Cortex of kidney (tissue), 1 donor: ENCODE measurements around the gene OMA1.
"Not testable (repeated sequence)": the region's sequence is repeated elsewhere in the genome, so short reads cannot be mapped to it uniquely, and the experiment has no call there.

Experiments
- DNase-seq: peaks from one replicate; lab custom pipeline; 2025; lab: John Stamatoyannopoulos, UW

The OMA1 gene

GRCh38 chr1:58524353-58524945 is 22.1 kb downstream of the OMA1 start:
- DNase-seq: no peak

DNA sequence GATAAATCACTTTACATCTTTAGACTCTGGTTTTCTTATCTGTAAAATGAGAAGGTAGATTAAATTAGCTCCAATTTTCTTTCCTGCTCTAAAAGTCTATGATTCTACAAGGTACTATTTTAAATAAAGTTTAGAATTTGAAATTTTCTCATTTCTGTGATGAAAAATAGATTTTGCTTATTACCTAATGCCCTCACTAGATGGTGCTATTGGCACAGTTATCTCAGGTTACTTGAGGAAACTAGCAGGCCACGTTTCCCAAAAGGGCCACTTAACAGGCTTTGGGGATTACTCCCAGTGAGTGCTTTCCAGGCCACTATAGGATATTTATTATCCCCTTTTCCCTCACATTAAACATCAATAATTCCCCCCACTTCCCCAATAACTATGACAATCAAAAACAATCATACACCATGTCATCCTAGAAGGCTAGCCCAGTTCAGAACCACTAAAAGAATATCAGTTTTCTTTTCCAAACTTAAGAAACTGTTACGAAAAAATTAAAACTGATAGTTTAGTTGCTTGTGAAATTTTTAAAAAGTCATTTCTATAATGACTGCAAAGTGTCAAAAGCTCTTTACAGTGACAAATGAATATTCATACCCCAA is 30.6 kb downstream of the OMA1 start:
- no peak for DNase-seq

GRCh38 chr1:58513956-58514355 is 32.6 kb downstream of the OMA1 start:
- DNase-seq: no peak

DNA sequence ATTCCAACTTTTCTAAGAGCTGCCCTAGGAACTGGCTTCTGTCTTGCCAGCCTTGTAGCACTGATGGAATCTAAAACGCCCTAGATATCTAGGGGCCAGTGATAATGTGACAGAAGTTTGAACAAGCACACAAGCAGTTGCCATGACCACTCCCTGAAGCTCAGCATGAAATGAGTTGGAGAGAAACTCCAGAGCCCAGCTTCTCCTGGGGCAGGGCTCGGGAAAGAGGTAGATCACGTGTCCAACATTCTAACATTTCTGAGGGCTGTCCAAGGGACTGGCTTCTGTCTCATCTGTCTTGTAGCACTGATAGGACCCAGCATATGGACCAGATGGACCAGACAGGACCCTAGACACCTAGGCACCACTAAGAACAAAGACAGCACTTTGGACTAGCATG is 37.9 kb downstream of the OMA1 start:
- no peak for DNase-seq

GRCh38 chr1:58505286-58505685 is 41.2 kb downstream of the OMA1 start:
- no peak for DNase-seq

- no peak for DNase-seq
Measured at GRCh38 chr1:58502519-58502918, 44.0 kb downstream of the OMA1 start.

DNA sequence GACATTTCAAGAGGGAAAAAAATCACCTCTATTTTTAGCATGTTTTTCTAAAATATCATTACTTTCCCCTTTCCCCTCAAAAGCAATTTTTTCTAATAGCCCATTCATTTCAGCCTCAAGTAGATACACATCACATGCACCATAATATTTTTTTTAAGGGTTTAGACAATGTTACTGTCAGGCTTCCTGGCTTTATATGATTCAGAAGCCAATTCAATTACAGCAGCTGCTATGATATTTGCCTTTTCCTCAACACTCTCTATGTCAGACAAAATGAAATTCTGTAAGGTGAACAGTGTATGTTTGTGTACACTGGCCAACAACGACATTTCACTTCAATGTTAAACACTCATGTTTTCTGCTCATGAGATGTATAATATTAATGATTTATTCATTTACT is 46.5 kb downstream of the OMA1 start:
- DNase-seq: no peak

DNA sequence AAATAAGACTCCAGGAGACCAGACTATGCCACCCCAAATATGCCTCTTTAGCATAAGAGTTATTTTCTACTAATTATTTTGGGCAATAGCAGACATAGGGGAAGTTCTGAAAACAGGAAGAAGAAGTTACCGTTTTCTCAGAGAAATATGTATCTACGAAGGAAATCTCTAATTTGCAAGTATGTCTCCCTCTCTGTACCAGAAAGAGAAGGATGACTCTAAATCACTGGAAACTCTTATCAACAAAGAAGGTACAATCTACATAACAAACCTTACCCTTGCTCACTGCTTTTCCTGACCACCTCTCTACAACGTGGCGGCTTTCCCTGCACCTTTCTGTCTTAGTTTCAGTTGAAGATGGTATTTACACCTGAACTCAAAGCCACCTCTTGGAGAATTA is 49.0 kb downstream of the OMA1 start:
- no peak for DNase-seq

GRCh38 chr1:58496042-58496441 is 50.5 kb downstream of the OMA1 start:
- DNase-seq: no peak

DNA sequence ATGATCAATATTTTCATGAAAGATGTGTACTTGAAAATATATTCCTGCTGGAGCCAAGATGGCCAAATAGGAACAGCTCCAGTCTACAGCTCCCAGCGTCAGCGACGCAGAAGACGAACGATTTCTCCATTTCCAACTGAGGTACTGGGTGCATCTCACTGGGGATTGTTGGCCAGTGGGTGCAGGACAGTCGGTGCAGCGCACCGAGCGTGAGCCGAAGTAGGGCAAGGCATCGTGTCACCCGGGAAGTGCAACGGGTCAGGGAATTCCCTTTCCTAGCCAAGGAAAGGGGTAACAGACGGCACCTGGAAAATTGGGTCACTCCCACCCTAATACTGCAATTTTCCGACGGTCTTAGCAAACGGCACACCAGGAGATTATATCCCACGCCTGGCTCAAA is 57.6 kb downstream of the OMA1 start:
- DNase-seq: not testable (repeated sequence)

GRCh38 chr1:58487002-58487401 is 59.5 kb downstream of the OMA1 start:
- no peak for DNase-seq

- DNase-seq: no peak
Measured at GRCh38 chr1:58481962-58482361, 64.6 kb downstream of the OMA1 start.

DNA sequence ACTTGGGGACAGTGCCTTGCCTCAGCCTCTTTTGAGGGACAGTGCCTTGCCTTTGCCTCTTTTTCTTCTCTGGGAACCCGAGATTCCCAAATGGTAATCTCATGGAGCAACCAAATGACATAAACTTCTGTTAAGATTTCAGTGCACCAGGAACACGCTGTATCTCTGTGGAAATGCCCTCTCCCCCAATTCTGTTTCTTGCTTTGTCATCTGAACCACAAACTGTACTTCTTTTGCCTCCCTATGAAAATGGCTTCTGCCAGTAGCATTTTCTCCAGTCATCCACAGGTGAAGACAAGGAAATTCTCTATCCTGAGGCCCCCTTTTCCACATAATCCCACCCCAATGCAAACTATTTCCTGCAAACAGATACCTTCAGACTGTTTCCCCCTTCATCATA is 66.3 kb downstream of the OMA1 start:
- no peak for DNase-seq

GRCh38 chr1:58477390-58477789 is 69.1 kb downstream of the OMA1 start:
- DNase-seq: no peak

DNA sequence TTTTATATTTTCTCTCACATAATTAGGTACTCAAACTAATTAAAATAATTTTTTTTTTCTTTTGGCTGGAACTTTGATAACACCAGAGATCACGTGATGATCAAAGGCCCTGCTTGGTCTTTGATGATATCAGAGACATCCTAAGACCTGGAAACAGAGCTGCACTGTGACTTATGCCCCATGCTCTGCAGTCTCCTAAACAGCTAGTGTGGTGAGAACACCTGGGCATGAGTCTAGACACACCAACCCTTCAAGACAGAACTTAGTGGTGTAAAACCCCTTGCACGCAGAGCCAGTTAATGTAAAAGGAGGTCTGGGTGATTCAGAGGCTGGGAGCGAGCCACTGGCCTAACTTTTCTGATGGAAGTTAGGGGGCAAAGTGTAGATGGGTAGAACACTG is 70.3 kb downstream of the OMA1 start:
- no peak for DNase-seq

DNA sequence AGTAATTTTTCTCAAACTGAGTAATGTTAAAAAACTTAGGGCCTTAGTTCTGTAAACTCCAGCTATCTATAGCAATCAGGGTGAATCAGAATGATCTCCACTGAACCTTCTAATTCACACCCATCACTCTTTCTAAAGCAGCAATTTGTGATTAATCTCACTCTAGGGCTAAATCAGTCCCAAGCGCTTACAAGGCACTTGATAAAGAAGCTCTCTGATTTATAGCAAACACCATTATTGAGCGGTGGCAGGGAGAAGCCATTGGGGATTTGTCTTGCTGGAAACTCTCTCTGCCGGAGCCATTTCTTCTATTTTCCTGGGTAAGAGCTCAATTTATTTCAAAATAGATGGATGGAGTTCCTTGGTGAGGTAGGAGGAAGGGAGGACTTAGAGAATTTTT is 77.0 kb downstream of the OMA1 start:
- DNase-seq: no peak

DNA sequence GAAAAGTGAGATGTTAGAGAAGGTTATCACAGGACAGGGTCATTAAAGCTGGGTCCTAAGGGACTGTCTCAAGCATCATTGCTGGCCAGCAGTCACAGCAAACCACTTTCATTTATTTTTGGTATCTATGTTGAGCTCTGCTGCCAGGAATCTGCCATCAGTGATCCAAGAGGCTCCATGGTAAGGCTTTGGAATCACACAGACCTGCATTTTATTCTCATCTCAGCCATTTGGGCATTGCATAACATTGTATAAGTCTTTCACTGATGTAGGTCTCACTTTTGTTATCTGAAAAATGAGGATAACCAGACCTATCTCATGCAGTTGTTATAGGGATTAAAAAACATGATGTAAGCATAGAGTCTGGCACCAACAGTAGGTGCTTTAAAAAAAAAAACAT is 77.5 kb downstream of the OMA1 start:
- no peak for DNase-seq

DNA sequence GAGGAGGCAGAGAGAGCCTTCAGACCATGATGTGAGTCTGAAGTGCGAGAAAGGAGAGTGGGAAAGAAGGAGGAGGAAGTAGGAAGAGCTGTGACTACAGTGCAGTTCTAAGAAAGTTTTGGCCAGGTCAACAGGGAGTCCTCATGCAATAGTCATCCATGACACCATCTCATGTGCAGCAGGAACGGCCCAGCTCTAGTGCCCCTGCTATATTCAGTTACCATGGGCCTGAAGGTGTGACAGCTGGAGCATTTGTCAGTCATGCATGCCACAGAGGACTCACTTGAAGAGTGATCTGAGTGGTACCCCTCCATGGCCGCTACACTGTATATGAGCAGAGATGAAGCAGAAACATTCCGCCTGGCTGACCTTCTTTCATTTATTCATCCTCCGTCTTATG is 77.9 kb downstream of the OMA1 start:
- DNase-seq: no peak

DNA sequence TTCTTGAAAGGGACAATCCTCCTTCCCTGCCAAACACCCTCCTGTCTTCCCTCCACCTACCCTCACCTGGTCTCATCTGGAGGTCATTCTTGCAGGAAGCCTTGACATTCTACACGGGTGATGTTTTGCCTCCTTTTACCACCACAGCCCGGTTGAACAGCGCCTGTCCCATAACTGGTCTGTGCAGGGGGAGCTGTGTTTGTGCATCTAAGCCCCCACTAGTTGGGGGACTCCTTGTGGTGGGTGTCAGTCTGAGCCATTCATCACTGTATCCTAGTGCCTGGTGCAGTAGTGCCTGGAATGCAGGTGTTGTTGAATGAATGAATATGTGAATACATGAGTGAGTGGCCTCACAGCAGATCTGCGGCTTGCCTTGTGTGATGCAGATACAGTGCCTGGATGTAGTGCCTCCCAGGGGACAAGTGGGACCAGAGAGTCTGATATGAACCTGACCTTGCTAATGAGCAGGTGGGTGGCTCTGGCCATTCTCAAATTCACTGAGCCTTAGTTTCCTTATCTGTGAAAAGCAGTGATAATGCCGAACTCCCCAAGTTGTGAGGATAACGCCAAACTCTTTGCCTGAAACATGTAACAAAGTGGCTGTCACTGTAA is 79.8 kb downstream of the OMA1 start:
- no peak for DNase-seq

DNA sequence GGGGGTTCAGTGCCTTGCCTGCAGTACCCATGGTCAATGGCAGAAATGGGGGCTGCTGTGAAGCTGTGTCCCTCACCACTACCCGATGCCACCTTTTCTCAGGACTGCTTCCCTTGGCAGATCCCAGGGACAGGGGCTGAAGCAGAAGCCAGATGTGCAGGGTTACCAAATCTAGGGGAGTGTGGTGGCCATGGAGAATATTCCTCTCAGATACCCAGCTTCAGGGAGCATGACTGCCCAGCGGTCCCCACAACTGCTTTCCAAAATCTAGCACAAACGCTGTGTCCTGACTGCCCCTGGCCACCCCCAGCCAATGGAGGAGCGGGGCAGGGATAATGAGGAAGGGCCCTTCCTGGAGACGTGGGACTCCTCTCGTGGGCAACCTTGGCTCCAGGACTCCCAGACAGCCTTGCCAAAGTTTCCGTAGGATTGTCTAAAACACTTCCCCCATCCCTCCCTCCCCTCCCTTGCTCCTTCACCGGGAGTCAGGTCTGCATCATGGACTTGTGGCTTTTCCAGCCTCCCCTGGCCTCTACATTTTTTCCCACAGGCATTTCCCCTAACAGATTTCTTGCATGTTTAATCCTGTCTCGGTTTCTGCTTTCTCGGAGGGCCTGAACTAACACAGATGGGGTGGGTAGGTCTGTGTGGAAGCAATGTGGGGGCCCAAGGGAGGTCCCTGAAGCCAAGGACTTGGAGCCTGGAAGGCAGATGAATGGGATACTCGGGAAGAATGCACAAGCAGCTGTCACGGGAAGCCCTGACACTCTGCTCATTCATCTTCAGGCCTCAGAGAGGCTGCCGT is 80.5 kb downstream of the OMA1 start:
- DNase-seq: no peak

DNA sequence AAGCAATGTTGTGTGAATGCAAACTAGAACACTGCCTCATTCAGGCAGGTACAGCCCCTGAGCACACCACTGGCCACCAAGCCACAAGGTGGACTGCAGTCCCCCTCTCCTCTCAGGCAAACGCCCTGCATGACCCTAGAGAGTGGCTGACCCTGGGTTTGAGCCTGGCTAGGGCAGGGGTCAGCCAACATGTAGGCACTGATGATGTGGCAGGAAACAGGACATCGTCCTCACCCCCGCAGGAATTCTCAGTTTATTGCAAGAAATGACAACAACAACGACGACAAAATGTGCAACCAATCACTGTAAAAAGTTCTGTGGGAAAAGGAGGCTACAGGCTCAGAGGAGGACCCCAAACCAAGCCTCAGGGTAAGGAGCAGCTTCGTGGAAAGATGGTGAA is 81.3 kb downstream of the OMA1 start:
- no peak for DNase-seq

DNA sequence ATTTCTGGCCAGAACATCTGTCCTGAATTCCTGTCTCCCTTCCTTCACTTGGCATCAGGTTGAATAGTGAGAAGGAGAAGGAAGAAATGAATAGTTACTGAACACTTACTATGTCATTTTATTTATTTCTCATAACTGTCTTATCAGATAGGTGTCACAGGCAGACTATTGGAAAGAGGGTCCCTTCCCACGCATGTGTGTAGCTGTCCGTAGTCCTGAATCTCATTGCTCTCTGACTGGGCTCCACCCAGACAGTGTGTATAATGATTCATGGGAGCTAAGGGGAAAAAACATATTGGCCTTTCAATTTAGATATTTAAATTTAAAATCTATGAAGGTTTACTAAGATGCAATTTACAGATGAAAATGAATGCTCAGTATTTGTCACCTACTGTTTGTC is 86.1 kb downstream of the OMA1 start:
- no peak for DNase-seq

- no peak for DNase-seq
Measured at GRCh38 chr1:58459911-58460310, 86.6 kb downstream of the OMA1 start.
